CD4-positive, alpha-beta T cell (primary cell): ENCODE measurements around the gene ZNF592. TPM values are rescaled to one million over a fixed set of nuclear protein-coding genes. Genes with fewer than 3 reads are reported as not detected.

ENCODE experiments used
- ATAC-seq: fragments of 200-7000 bp; cut with Tn5 transposase; one replicate; pipeline ENCODE4 v1.10.0; 2022; ENCODE audit warnings: mild to moderate bottlenecking; ENCODE audit not compliant: poor library complexity
- CTCF ChIA-PET: fragments of 350-600 bp; sonication (Branson Sonifier 250); formaldehyde crosslinking; loops from one replicate; lab custom pipeline; 2021; ENCODE audit warnings: antibody characterized with exemption, inconsistent platforms; lab: Charles Lee
- POLR2A ChIA-PET: fragments of 350-600 bp; sonication (Branson Sonifier 250); formaldehyde crosslinking; loops from one replicate; lab custom pipeline; 2021; ENCODE audit warnings: antibody characterized with exemption, inconsistent platforms; lab: Charles Lee
- DNase-seq, 14 experiments: peaks; one replicate each; pipeline ENCODE4 v3.0.0-alpha.2; 2013 to 2020; ENCODE audit warnings: mixed read lengths in 2 of 14
- H3K27ac ChIP-seq, 2 donors: one replicate each; pipeline versions ENCODE4 v1.5.1 to v1.7.0; 2013; ENCODE audit warnings: low read length in 2 of 2, low read depth in 1 of 2, mild to moderate bottlenecking in 1 of 2
- H3K27me3 ChIP-seq, 2 experiments: 1 replicate in 1 of 2; 2 replicates in 1 of 2; pipeline versions ENCODE4 v1.6.1 to v1.7.0; 2013; ENCODE audit warnings: low read length in 2 of 2, control low read depth in 1 of 2, mild to moderate bottlenecking in 1 of 2, moderate library complexity in 1 of 2; ENCODE audit not compliant: insufficient read depth in 2 of 2, control insufficient read depth in 1 of 2
- H3K36me3 ChIP-seq: one replicate; pipeline ENCODE4 v1.6.1; 2013; ENCODE audit warnings: low read length, control low read depth; ENCODE audit not compliant: insufficient read depth
- H3K4me1 ChIP-seq: one replicate; pipeline ENCODE4 v1.6.1; 2013; ENCODE audit warnings: low read length, control low read depth; ENCODE audit not compliant: insufficient read depth
- H3K4me3 ChIP-seq: one replicate; pipeline ENCODE4 v1.5.1; 2013; ENCODE audit warnings: mild to moderate bottlenecking, low read length, moderate library complexity
- H3K9me3 ChIP-seq, 2 experiments: 1 replicate in 1 of 2; 2 replicates in 1 of 2; pipeline versions ENCODE4 v1.6.1 to v1.7.0; 2013; ENCODE audit warnings: low read length in 2 of 2, mild to moderate bottlenecking in 2 of 2, control low read depth in 1 of 2, moderate library complexity in 1 of 2; ENCODE audit not compliant: control insufficient read depth in 1 of 2, insufficient read depth in 1 of 2
- H3K27ac Mint-ChIP-seq: one replicate; pipeline ENCODE4 v1.8.0; 2020; ENCODE audit warnings: mixed read lengths
- H3K27me3 Mint-ChIP-seq: one replicate; pipeline ENCODE4 v1.8.0; 2021; ENCODE audit warnings: mixed read lengths
- H3K36me3 Mint-ChIP-seq: one replicate; pipeline ENCODE4 v1.8.0; 2021; ENCODE audit warnings: low read depth, mixed read lengths
- H3K4me1 Mint-ChIP-seq: one replicate; pipeline ENCODE4 v1.8.0; 2021; ENCODE audit warnings: low read depth, mixed read lengths
- H3K4me3 Mint-ChIP-seq: one replicate; pipeline ENCODE4 v1.8.0; 2020; ENCODE audit warnings: mild to moderate bottlenecking, mixed read lengths
- H3K9me3 Mint-ChIP-seq: one replicate; pipeline ENCODE4 v1.8.0; 2020; ENCODE audit warnings: mixed read lengths
- intact Hi-C, 2 experiments: fragments of 100-400 bp; cut with DNase I in 1 of 2; cut with micrococcal nuclease in 1 of 2; formaldehyde crosslinking; loops; one replicate each; pipeline versions ENCODE4 v1.15.1 to v1.9.0; 2023 to 2025; cut with DNase I, micrococcal nuclease
- total RNA-seq, 174 experiments: library from RNA in 2 of 174; stranded (reverse) in 2 of 174; gene quantifications; one replicate each; pipeline ENCODE4 v1.2.3 and lab custom pipeline; 2021 to 2026
- TF ChIP-seq, protein P1 (sequence below): fragments of 200-600 bp; IDR thresholded peaks from one replicate; pipeline ENCODE4 v1.8.0; 2022; ENCODE audit warnings: antibody characterized with exemption, mild to moderate bottlenecking

The ZNF592 gene
- total RNA-seq, 2 experiments from 2014 or later, result 37.5 to 38.2 TPM

- H3K27me3 ChIP-seq, result no peaks in the 10 kb centered on the region
- no peaks in the 10 kb centered on the region for H3K9me3 ChIP-seq
- DNase-seq, result no peak
- TF ChIP-seq, protein P1, sequence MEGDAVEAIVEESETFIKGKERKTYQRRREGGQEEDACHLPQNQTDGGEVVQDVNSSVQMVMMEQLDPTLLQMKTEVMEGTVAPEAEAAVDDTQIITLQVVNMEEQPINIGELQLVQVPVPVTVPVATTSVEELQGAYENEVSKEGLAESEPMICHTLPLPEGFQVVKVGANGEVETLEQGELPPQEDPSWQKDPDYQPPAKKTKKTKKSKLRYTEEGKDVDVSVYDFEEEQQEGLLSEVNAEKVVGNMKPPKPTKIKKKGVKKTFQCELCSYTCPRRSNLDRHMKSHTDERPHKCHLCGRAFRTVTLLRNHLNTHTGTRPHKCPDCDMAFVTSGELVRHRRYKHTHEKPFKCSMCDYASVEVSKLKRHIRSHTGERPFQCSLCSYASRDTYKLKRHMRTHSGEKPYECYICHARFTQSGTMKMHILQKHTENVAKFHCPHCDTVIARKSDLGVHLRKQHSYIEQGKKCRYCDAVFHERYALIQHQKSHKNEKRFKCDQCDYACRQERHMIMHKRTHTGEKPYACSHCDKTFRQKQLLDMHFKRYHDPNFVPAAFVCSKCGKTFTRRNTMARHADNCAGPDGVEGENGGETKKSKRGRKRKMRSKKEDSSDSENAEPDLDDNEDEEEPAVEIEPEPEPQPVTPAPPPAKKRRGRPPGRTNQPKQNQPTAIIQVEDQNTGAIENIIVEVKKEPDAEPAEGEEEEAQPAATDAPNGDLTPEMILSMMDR, result no peak
- POLR2A ChIA-PET, result no interaction called here
- ATAC-seq, result no peak
- no peaks in the 10 kb centered on the region for H3K9me3 Mint-ChIP-seq
- H3K4me1 Mint-ChIP-seq, result peaks cover 11% of the 10 kb centered on the region
- no peak overlapping the region for H3K27ac ChIP-seq
- H3K36me3 Mint-ChIP-seq, result peaks cover 52% of the 10 kb centered on the region
- H3K27ac Mint-ChIP-seq, result peak overlapping the region; percentile 38
- peaks cover 29% of the 10 kb centered on the region for H3K4me1 ChIP-seq
- H3K4me3 Mint-ChIP-seq, result no peak overlapping the region
- no peak overlapping the region for H3K4me3 ChIP-seq
- peaks cover 55% of the 10 kb centered on the region for H3K36me3 ChIP-seq
- CTCF ChIA-PET, result interaction anchor here (1.1 kb wide), 1 partner anchor 13 kb away, joined by 3 read pairs; no protein-coding TSS in a partner anchor
- no peaks in the 10 kb centered on the region for H3K27me3 Mint-ChIP-seq
- intact Hi-C loops, result loop anchor here in 1 of 2 experiments (5.0 kb wide), 1 partner anchor 108 kb away; the partner anchor contains the start of gene NMB
Observed at GRCh38 chr15:84764989-84765388, 16.6 kb downstream of the ZNF592 start.

DNA sequence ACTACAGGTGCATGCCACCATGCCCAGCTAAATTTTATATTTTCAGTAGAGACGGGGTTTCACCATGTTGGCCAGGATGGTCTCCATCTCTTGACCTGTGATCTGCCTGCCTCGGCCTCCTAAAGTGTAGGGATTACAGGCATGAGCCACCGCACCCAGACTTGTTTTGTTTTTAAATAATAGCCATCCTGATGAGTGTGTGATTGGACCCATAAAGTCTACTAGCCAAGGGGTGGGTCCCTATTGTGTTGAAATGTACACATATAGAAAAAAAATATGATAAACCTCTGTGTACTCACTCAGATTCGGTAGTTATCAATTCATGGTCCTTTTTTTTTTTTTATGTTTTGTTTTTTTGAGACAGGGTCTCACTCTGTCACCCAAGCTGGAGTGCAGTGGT is 17.3 kb downstream of the ZNF592 start:
- Histone ChIP-seq H3K9me3 (no peaks in the 10 kb centered on the region), H3K4me1 (peaks cover 22% of the 10 kb centered on the region), H3K4me3 (no peak overlapping the region), H3K27ac (no peak overlapping the region), H3K27me3 (no peaks in the 10 kb centered on the region), H3K36me3 (peaks cover 55% of the 10 kb centered on the region)
- POLR2A ChIA-PET, result no interaction called here
- ATAC-seq (no peak), DNase-seq (no peak)
- CTCF ChIA-PET, result interaction anchor here (0.6 to 1.1 kb wide), 2 partner anchors 14 to 35 kb away, joined by 3 read pairs; no protein-coding TSS in a partner anchor
- H3K27ac Mint-ChIP-seq, result peak overlapping the region; percentile 18
- peaks cover 55% of the 10 kb centered on the region for H3K36me3 Mint-ChIP-seq
- peaks cover 17% of the 10 kb centered on the region for H3K4me1 Mint-ChIP-seq
- H3K27me3 Mint-ChIP-seq, result no peaks in the 10 kb centered on the region
- H3K4me3 Mint-ChIP-seq, result no peak overlapping the region
- intact Hi-C loops, result no loop called here
- TF ChIP-seq, protein P1, result no peak
- H3K9me3 Mint-ChIP-seq, result no peaks in the 10 kb centered on the region

DNA sequence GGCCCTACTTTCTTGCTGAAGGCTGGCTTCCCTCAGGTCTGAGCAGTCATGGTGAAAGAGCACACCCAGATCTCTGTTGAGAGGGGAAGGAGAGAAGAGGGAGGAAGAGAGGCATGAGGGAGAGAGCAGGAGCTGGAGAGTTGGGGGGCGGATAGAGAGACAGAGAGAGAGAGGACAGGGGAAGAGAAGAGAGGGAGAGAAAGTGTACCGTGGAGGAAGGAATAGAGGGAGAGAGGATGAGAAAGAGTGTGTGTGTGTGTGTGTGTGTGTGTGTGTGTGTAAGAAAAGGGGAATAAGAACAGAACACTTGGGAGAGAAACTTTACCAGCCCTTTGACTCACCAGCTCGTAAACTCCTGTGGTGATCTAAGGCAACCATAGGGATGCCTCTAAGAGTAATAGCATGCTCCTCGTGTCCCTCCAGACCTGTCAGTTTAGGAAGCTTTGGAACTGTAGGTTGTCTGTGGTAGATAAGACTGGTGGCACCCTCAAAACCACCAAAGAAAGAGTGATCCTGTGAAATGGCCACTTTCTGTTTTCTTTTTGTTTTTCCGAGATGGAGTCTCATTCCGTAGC is 18.2 kb downstream of the ZNF592 start:
- intact Hi-C loops, result no loop called here
- peaks cover 26% of the 10 kb centered on the region for H3K4me1 Mint-ChIP-seq

More for the DNA sequence above, 18.2 kb downstream of the ZNF592 start:
- TF ChIP-seq, protein P1, result no peak
- H3K27ac ChIP-seq, result no peak overlapping the region
- Mint-ChIP-seq H3K4me3 (no peak overlapping the region), H3K9me3 (no peaks in the 10 kb centered on the region), H3K36me3 (peaks cover 63% of the 10 kb centered on the region), H3K27me3 (no peaks in the 10 kb centered on the region), H3K27ac (peak overlapping the region; percentile 18)
- H3K27me3 ChIP-seq, result no peaks in the 10 kb centered on the region
- peaks cover 14% of the 10 kb centered on the region for H3K4me1 ChIP-seq
- no peaks in the 10 kb centered on the region for H3K9me3 ChIP-seq
- POLR2A ChIA-PET, result interaction anchor here (1.1 to 1.8 kb wide), 2 partner anchors 50 to 215 kb away, joined by 3 to 8 read pairs; partner anchors contain the start of genes PDE8A and SEC11A
- peaks cover 55% of the 10 kb centered on the region for H3K36me3 ChIP-seq
- ATAC-seq (no peak), DNase-seq (no peak)
- CTCF ChIA-PET, result no interaction called here
- H3K4me3 ChIP-seq, result no peak overlapping the region
